Neuronal stem cell (in vitro differentiated cells): ENCODE results near the gene CACNB2.
A peak's percentile ranks its signal among the peaks of the same experiment; 100 is the strongest.

ENCODE experiments used
- DNase-seq: peaks from one replicate; pipeline ENCODE4 v3.0.0-alpha.2; 2013; ENCODE audit warnings: low spot score
- H2AFZ ChIP-seq: one replicate; pipeline ENCODE4 v1.6.1; 2013; ENCODE audit warnings: mild to moderate bottlenecking, low read length, inconsistent platforms
- H2AK5ac ChIP-seq: 2 replicates; pipeline ENCODE4 v1.6.1; 2013; ENCODE audit warnings: low read depth, mild to moderate bottlenecking, inconsistent platforms, low read length, moderate library complexity, mixed read lengths
- H2BK120ac ChIP-seq: 2 replicates; pipeline ENCODE4 v1.6.1; 2013; ENCODE audit warnings: low read depth, mild to moderate bottlenecking, inconsistent platforms, low read length, moderate library complexity, mixed read lengths
- H2BK12ac ChIP-seq: one replicate; pipeline ENCODE4 v1.6.1; 2013; ENCODE audit warnings: low read length, inconsistent platforms
- H2BK15ac ChIP-seq: 2 replicates; pipeline ENCODE4 v1.6.1; 2013; ENCODE audit warnings: mild to moderate bottlenecking, low read length, inconsistent platforms, mixed read lengths
- H2BK5ac ChIP-seq: one replicate; pipeline ENCODE4 v1.6.1; 2013; ENCODE audit warnings: inconsistent platforms, mild to moderate bottlenecking, low read length, moderate library complexity
- H3K14ac ChIP-seq: one replicate; pipeline ENCODE4 v1.6.1; 2013; ENCODE audit warnings: low read length, inconsistent platforms
- H3K18ac ChIP-seq: 2 replicates; pipeline ENCODE4 v1.6.1; 2013; ENCODE audit warnings: low read length, inconsistent platforms
- H3K23ac ChIP-seq: 2 replicates; pipeline ENCODE4 v1.6.1; 2013; ENCODE audit warnings: low read depth, mild to moderate bottlenecking, mixed read lengths, low read length, inconsistent platforms; ENCODE audit not compliant: poor library complexity
- H3K27ac ChIP-seq: replicated peaks from 3 replicates; pipeline ENCODE4 v1.5.1; 2013; ENCODE audit warnings: low read length, inconsistent platforms
- H3K27me3 ChIP-seq, 3 experiments: 2 replicates each; pipeline ENCODE4 v1.6.1; 2013; ENCODE audit warnings: low read length in 3 of 3, mild to moderate bottlenecking in 2 of 3, inconsistent platforms in 1 of 3, low read depth in 1 of 3, mixed read lengths in 1 of 3, moderate library complexity in 1 of 3; ENCODE audit not compliant: control insufficient read depth in 3 of 3, insufficient read depth in 3 of 3
- H3K36me3 ChIP-seq, 2 donors: replicated peaks in 1 of 2; 2 replicates each; pipeline ENCODE4 v1.6.1; 2013; ENCODE audit warnings: low read length in 2 of 2; ENCODE audit not compliant: control insufficient read depth in 2 of 2, insufficient read depth in 2 of 2
- H3K4ac ChIP-seq: 2 replicates; pipeline ENCODE4 v1.6.1; 2013; ENCODE audit warnings: inconsistent platforms, mild to moderate bottlenecking, low read length, moderate library complexity
- H3K4me1 ChIP-seq, 2 donors: 1 replicate in 1 of 2; 2 replicates in 1 of 2; pipeline ENCODE4 v1.6.1; 2013; ENCODE audit warnings: low read length in 2 of 2, low read depth in 1 of 2; ENCODE audit not compliant: control insufficient read depth in 2 of 2, insufficient read depth in 1 of 2
- H3K4me2 ChIP-seq: one replicate; pipeline ENCODE4 v1.6.1; 2013; ENCODE audit warnings: mild to moderate bottlenecking, low read length, inconsistent platforms; ENCODE audit not compliant: insufficient read depth, poor library complexity, severe bottlenecking
- H3K4me3 ChIP-seq, 2 donors: 2 replicates each; pipeline ENCODE4 v1.5.1; 2013; ENCODE audit warnings: low read length in 2 of 2, mild to moderate bottlenecking in 2 of 2, inconsistent platforms in 1 of 2, moderate library complexity in 1 of 2
- H3K79me1 ChIP-seq: one replicate; pipeline ENCODE4 v1.6.1; 2013; ENCODE audit warnings: low read depth, mild to moderate bottlenecking, inconsistent platforms, low read length, moderate library complexity
- H3K9ac ChIP-seq: one replicate; pipeline ENCODE4 v1.6.1; 2013; ENCODE audit warnings: mild to moderate bottlenecking, low read depth, low read length, inconsistent platforms; ENCODE audit not compliant: poor library complexity
- H3K9me3 ChIP-seq, 2 donors: replicated peaks in 1 of 2; 2 replicates each; pipeline versions ENCODE3 to v1.6.1; 2013; ENCODE audit warnings: low read length in 2 of 2, mild to moderate bottlenecking in 2 of 2, inconsistent platforms in 1 of 2, low read depth in 1 of 2, mixed read lengths in 1 of 2, moderate library complexity in 1 of 2; ENCODE audit not compliant: control insufficient read depth in 2 of 2, insufficient read depth in 1 of 2
- H4K8ac ChIP-seq: one replicate; pipeline ENCODE4 v1.6.1; 2013; ENCODE audit warnings: low read depth, mild to moderate bottlenecking, inconsistent platforms, low read length, moderate library complexity
- H4K91ac ChIP-seq: one replicate; pipeline ENCODE4 v1.6.1; 2013; ENCODE audit warnings: low read length, low read depth, mild to moderate bottlenecking, inconsistent platforms; ENCODE audit not compliant: poor library complexity
- WGBS, 2 donors: extraction: QIAGEN DNeasy Blood & Tissue Kit; methylation state at CpG; one replicate each; pipeline ENCODE4 v1.1.7; 2013; ENCODE audit warnings: missing lambda C conversion rate in 2 of 2, mixed read lengths in 1 of 2; ENCODE audit not compliant: insufficient read length in 2 of 2, insufficient replicate concordance in 1 of 2; ENCODE audit errors: extremely low coverage in 2 of 2; 5-methylcytosine and 5-hydroxymethylcytosine counted together

The CACNB2 gene

DNA sequence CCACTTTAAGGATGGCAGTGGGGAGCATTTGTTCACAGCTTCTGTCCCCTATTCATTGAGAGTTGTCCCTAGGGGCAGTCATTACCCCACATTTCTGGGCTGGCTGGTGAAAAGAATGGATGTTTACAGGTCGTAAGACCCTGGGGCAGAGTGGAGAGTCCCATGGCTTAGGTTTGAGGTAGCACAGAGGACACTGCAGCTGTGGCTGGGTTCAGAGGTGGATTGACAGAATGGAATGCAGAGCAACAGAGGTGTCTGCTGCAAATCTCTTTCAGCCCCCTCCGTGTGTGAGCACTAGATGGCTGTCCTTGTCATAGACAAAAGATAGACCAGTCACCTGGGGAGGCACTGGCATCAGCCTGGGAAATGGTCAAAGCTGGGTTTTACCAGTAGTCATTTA, 141.9 kb downstream of the CACNB2 start:
- Histone ChIP-seq H3K4me2 (no peak overlapping the region), H2BK5ac (no peak overlapping the region), H3K9me3 (no peaks in the 10 kb centered on the region), H2BK120ac (no peak overlapping the region), H3K79me1 (no peaks in the 10 kb centered on the region), H3K23ac (no peak overlapping the region), H3K18ac (no peak overlapping the region), H2AFZ (no peak overlapping the region), H3K4me1 (peaks cover 0 to 2% of the 10 kb centered on the region in 2 donors), H4K8ac (no peak overlapping the region), H3K14ac (no peak overlapping the region), H2BK12ac (no peak overlapping the region), H4K91ac (no peak overlapping the region), H2AK5ac (no peak overlapping the region), H2BK15ac (no peak overlapping the region), H3K4me3 (no peak overlapping the region), H3K4ac (no peak overlapping the region), H3K27ac (no peak overlapping the region), H3K36me3 (no peaks in the 10 kb centered on the region), H3K27me3 (no peaks in the 10 kb centered on the region), H3K9ac (no peak overlapping the region)
- no CpG with 5 or more reads among the region's 2 CpGs for WGBS, 2 donors
- DNase-seq: no peak

DNA sequence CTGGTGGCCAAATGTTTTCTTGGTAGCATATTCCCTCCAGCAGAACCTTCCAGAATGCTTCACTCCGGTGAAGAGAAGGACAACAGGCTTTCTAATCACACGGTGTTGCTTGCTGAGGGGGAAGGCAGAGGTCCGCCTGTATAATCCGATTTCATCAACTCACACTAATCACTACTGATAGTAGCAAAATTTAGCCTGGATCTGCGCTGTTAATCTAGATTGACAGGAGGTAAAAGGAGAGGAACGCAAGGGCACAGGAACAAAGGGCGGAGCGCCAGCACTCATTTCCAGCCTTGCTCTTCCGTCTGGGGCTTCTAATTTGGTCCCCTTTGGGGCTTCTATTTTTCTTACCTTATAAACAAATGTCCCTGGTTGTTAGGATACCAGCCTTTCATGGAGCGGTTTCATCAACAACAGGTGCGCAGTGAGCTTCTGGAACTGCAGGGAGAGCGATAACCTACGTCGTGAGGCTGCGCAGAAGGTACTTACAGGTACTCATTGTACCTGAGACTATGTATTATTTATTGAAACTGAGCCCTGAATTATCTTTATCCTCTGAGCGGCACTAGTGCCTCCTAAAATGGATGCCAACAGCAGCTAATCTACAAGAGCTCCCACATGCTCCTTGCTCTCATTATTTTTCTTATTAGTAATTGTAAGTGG, 150.6 kb downstream of the CACNB2 start:
- no peak overlapping the region for H4K8ac ChIP-seq
- no peak overlapping the region for H3K4me3 ChIP-seq
- H2BK12ac ChIP-seq: no peak overlapping the region
- no peak overlapping the region for H3K14ac ChIP-seq
- no CpG with 5 or more reads among the region's 16 CpGs for WGBS, 2 donors
- H2BK5ac ChIP-seq: no peak overlapping the region
- no peak overlapping the region for H2BK120ac ChIP-seq
- no peak overlapping the region for H3K9ac ChIP-seq
- no peak overlapping the region for H2AFZ ChIP-seq
- H3K9me3 ChIP-seq: no peaks in the 10 kb centered on the region
- H3K36me3 ChIP-seq: no peaks in the 10 kb centered on the region
- H2BK15ac ChIP-seq: no peak overlapping the region
- peak; percentile 4 for DNase-seq
- H3K27ac ChIP-seq: no peak overlapping the region
- no peaks in the 10 kb centered on the region for H3K79me1 ChIP-seq
- peaks cover 0 to 3% of the 10 kb centered on the region in 2 donors for H3K4me1 ChIP-seq
- H3K23ac ChIP-seq: no peak overlapping the region
- no peak overlapping the region for H4K91ac ChIP-seq
- no peak overlapping the region for H3K4ac ChIP-seq
- no peak overlapping the region for H2AK5ac ChIP-seq
- no peak overlapping the region for H3K18ac ChIP-seq
- H3K27me3 ChIP-seq: no peaks in the 10 kb centered on the region
- H3K4me2 ChIP-seq: no peak overlapping the region

DNA sequence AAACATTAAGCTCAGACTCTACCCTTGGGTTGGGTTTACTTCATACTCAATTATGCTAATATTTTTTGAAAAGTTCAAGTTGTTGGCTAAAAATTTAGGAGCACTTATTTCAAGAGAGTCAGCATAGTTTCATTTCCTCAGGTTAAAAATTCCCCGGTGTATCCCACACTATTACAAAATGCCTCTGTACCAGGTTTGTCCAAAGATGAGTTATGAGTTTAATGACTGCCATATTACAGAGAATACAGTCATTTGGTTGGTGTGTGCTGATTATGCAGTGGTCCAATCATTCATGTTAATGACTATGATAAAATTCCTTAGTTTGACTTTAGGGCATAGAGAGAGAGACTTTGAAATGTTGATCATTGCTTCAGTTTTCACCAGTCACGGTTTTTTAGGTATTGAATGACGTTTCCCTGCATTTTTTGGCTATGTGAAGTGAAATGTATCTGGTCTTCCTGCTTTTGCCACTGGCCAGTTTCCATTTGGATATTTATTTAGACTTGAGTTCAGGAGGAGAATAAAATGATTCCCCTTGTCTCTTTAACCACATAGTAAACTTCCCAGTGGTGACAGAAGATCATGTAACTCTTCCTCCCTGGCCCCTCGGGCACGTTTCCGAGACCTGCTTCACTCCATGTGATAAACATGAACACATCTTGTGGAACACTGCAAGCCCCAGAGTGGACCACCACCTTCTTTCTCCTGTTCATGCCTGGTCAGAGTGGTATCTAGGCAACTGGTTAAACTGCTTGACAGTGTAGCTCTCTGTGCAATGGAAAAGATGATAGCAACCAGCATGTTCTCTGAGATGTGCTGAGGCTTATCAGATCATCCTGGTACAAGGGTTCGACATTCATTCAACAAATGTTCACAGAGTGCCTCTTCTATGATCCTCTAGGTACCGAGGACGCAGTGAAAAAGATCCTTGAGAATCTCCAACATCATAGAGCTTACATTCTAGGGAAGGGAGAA, 153.6 kb downstream of the CACNB2 start:
- Histone ChIP-seq H3K18ac (no peak overlapping the region), H2BK15ac (no peak overlapping the region), H3K4me3 (no peak overlapping the region), H3K4me1 (peaks cover 0 to 3% of the 10 kb centered on the region in 2 donors), H2AK5ac (no peak overlapping the region), H3K9ac (no peak overlapping the region), H3K9me3 (no peaks in the 10 kb centered on the region), H2BK5ac (no peak overlapping the region), H3K36me3 (no peaks in the 10 kb centered on the region), H2BK120ac (no peak overlapping the region), H4K91ac (no peak overlapping the region), H3K4me2 (no peak overlapping the region), H3K27me3 (no peaks in the 10 kb centered on the region), H3K4ac (no peak overlapping the region), H3K23ac (no peak overlapping the region), H3K14ac (no peak overlapping the region), H2BK12ac (no peak overlapping the region), H3K27ac (no peak overlapping the region), H3K79me1 (no peaks in the 10 kb centered on the region), H4K8ac (no peak overlapping the region), H2AFZ (no peak overlapping the region)
- no CpG with 5 or more reads among the region's 9 CpGs for WGBS, 2 donors
- DNase-seq: no peak

DNA sequence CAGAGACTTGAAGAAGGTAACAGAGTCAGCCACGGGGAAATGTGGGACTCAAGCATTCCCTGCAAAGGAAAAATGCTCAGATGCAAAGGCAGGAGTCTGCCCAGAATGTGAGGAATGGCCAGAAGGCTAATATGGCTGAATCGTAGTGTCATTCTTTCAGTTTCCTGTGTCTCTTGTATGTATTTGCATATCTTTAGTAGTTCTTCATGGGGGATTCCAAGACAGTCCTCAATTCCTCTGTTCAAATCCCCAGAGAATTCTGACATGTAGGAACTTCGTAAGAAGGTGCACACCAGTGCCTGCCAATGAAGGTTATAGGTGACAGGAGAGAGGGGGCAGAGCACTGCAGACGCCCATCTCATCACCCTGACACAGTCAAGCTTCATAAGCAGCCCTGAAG, 154.4 kb downstream of the CACNB2 start:
- H2AFZ ChIP-seq: no peak overlapping the region
- peaks cover 0 to 3% of the 10 kb centered on the region in 2 donors for H3K4me1 ChIP-seq
- no peak overlapping the region for H2BK120ac ChIP-seq
- H3K79me1 ChIP-seq: no peaks in the 10 kb centered on the region
- H3K9ac ChIP-seq: no peak overlapping the region
- H2BK5ac ChIP-seq: no peak overlapping the region
- no peak overlapping the region for H2BK15ac ChIP-seq
- no peak overlapping the region for H4K8ac ChIP-seq
- no peak for DNase-seq
- no peaks in the 10 kb centered on the region for H3K9me3 ChIP-seq
- H3K36me3 ChIP-seq: no peaks in the 10 kb centered on the region
- no peak overlapping the region for H2AK5ac ChIP-seq
- H3K18ac ChIP-seq: no peak overlapping the region
- H3K27ac ChIP-seq: no peak overlapping the region
- WGBS, 2 donors: no CpG with 5 or more reads among the region's 4 CpGs
- no peak overlapping the region for H3K4me3 ChIP-seq
- no peak overlapping the region for H2BK12ac ChIP-seq
- no peak overlapping the region for H3K23ac ChIP-seq
- no peak overlapping the region for H4K91ac ChIP-seq
- no peak overlapping the region for H3K4me2 ChIP-seq
- no peak overlapping the region for H3K4ac ChIP-seq
- H3K14ac ChIP-seq: no peak overlapping the region
- H3K27me3 ChIP-seq: no peaks in the 10 kb centered on the region
